Inflammatory macrophage treated with lipopolysaccharide for 1 hour (primary cell): Measurements from ENCODE around the gene XRN1.

Source experiments
- DNase-seq, 2 donors: peaks; one replicate each; pipeline ENCODE4 v3.0.0-alpha.2; 2020 to 2022

Gene XRN1

DNA sequence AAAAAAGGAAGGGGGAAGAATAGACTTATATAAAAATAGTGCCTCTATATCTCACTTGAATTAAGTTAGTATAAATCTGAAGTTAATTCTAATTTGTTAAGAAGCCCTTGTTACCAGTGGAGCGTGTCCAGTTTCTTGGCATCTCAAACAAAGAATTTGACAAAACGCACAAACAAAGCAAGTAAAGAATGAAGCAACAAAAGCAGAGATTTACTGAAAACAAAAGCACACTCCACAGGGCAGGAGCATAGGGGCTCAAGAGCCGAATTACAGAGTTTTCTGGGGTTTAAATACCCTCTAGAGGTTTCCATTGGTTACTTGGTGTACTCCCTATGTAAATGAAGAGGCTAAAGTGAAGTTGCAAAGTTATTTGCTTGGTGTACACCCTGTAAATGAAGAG is 188.5 kb downstream of the XRN1 start:
- DNase-seq = no peak

DNA sequence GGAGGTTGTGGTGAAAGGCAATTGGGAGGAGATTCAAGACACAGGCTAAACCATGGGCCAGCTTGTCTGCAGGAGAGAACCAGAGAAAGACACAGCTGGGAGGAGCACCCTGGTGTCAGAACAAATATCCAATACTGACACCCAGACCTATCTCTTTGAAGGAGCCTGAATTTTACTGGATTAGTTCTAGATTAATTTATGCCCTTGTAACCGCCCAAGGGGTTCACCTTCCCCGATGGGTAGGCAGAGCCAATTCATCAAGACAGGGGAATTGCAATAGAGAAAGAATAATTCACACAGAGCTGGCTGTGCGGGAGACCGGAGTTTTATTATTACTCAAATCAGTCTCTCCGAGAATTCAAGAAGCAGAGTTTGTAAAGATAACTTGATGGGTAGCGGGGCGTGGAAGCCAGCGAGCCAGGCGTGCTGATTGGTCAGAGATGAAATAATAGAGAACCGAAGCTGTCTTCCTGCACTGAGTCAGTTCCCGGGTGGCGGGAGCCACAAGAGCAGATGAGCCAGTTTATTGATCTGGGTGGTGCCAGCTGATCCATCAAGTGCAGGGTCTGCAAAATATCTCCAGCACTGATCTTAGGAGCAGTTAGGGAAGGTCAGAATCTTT is 191.0 kb downstream of the XRN1 start:
- no peak for DNase-seq
